NOMO-1 treated with DMSO at 0.1 percent for 48 hours (cell line): ENCODE data around the gene ARHGEF17.
A peak's percentile ranks its signal among the peaks of the same experiment; 100 is the strongest.
"Not testable (repeated sequence)": the region's sequence is repeated elsewhere in the genome, so short reads cannot be mapped to it uniquely, and the experiment has no call there.

Source experiments
- DNase-seq: peaks from one replicate; lab custom pipeline; 2025; ENCODE audit not compliant: unreplicated experiment; lab: John Stamatoyannopoulos, UW

The ARHGEF17 gene

DNA sequence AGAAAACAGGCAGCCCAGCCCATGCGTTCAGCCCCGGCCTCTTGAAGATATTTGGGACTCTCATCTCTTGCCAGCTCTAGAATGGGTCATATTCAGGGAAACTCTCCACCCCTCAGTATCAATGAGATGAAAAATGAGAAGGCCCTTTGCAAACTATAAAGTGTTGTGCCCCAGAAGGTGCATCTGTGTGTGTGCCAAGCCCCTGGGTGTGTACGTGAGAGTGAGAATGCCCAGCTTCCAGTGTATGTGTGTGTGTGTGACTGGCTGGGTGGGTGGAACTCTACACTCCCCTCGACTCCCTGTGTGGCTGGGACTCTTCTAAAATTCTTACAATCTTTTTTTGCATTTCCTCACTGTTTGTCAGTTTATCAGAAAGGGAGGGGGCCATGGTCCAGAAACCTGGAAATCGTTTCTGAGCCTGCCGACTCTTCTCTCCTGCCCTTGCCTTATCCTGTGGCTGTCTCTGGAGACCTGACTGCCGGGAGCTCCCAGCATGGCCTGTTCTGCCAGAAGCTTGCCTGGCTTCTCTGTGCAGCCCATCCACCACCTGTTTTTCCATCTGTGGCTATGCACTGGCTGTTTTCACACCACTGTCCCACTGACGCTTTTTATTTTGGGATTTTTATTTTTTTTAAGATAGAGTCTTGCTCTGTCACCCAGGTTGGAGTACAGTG, 34.7 kb upstream of the ARHGEF17 start:
- no peak for DNase-seq

DNA sequence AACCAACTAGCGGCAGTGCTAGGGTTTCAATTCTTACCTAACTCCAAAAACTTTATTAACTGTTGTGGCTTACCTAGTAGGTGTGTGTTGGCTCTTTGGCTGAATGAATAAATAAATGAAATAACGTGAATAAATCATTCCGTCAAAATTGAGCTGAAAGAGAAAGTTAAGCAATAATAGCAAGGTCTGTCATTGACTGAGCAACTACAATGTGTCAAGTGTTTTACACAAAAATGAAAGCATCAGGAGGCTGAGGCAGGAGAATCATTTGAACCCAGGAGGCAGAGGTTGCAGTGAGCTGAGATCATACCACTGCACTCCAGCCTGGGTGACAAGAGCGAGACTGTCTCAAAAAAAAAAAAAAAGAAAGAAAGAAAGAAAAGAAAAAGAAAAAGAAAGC, 33.9 kb upstream of the ARHGEF17 start:
- not testable (repeated sequence) for DNase-seq

DNA sequence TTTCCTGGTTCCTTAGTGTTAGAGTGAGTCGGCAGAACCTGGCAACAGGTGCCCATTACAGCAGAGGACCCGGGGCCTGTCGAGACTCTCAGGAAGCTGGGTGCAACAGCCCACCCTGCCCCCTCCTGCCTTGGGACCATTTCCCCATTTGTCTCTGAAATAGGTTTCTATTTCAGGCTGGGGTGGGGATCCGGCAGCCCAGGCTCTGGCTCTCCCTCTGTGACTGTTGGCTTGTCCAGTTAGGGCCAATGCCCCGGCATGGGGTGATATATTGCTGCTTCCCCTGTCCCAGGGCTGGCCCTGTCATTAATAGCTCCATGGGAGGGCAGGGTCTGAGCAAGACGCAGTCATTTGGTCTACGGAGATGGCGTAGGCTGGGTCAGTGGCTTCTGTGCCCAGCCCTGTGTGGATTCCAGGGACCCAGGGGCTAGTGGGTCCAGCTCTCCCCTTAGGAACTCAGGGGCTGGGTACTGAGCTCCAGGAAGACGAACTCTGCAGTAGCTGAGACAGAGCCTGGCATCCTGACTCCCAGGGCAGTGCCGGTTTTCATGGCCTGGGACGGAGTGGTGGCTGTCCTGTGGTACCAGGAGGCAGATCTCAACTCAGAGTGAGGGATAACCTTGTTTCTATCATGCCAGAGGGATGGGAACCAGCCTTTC, 33.2 kb upstream of the ARHGEF17 start:
- DNase-seq: peak; percentile 58

DNA sequence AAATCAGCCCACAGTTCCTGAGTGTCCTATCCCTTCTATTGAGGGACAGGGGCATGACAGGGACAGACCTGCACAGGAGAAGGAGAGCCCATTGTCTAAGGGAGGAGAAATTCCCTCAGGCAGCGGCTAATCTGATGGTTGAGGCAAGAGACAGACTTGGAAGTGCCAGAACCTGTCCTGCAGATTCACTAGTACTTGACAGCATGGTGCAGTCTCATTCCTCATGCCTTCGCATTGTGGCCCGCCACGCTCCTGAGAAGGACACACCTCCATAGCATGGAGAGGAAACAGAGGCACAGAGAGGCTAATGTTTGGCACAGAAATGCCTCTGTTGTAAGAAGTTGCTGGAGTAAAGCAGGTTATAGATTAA, 32.7 kb upstream of the ARHGEF17 start:
- no peak for DNase-seq

DNA sequence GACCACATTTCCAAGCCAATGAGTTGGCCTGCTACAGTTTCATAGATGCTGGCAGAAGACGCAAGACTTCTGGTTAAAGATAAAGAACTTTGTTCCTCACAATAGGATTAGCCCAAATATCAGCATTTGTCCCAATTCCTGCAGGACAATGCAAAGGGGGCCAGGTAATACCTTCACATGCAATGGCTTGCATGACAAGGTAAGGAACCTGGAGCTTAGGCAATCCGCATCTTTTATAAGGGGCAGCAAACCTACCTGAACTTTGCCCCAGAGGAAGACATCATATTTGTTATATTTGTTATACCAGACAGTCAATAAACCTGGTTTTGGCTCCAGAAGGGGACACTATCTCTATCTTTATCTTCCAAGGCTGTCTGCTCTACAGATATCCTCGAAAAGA, 30.6 kb upstream of the ARHGEF17 start:
- DNase-seq: no peak

DNA sequence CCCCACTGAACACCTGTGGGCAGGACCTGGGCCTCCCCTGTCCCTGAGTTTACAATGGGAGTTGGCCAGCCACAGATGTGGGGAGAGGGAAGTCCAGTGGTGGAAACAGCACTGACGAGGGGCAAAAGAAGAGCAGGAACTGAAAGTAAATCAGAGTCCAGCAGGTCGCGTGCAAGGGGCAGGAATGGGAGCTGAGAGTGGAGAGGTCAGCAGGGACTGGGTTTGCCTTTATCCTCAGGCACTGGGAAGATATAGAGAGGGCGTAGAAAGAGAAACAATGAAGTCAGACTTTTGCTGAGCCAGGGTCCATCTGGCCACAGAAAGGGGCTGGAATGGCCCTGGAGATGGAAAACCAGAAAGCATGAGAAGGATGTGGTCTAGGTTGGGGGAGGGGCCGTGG, 27.4 kb upstream of the ARHGEF17 start:
- DNase-seq: peak; percentile 40

DNA sequence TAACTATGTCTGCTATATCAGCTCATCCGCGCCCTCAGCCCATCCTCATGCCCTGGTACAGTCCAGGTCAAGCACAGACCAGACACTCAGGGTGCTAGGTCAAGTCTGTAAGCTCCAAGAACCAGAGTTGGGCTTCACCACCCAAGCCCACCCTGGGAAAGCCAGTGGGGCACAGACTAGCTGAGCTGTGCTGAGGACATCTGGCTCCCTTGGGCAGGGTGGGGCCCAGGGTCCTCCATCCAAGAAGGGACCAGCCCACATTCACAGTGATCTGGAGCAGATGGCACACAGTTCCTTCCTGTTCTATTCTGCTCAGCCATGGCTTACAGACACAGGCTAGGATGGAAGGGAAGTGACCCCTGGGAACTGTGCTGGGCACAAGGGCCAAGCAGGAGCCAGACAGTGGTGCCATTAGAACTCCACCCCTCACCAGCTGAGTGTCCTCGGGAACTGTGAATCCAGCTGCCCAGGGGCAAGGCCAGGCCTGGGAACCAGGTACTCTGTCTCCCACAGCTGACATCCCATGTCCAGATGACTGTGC, 26.8 kb upstream of the ARHGEF17 start:
- DNase-seq: no peak

DNA sequence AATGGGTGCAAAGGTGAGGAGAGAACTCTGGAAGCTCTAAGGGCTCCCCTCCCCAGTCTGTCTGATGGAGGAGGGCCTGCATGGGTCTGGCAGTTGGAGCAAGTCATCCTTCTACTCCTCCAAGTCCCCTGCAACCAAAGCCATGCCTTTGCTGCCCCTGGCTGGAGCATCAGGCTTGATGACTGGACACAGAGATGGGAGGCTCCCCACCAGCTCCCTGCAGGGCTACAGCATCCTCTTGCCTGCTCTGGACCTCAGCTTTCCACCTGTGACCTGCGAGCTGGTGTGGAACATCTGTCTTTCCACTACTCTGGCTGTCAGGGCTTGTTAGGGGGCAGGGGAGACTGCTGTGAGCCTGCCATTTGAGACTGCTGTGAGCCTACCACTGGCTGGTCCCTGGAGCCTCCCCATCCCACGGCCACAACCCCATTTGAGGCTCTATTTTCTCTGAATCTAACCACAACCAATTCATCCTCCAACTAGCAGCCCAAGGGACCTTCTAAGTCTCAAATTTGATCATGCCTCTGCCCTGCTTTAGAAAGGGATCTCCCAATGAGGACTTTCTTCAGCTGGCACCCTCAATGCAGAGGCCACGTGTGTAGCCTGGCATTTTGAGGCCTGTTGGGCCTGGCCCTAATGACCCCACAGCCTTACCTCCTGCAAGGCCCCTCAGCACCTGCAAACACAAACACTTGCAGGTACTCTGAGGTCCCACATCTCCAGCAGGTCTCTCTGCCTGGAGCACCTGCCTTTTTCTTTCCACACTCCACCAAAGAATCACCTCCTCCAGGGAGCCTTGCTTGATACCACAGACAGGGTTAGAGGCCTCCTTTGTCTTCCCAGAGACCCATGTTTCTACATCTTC, 26.0 kb upstream of the ARHGEF17 start:
- no peak for DNase-seq

DNA sequence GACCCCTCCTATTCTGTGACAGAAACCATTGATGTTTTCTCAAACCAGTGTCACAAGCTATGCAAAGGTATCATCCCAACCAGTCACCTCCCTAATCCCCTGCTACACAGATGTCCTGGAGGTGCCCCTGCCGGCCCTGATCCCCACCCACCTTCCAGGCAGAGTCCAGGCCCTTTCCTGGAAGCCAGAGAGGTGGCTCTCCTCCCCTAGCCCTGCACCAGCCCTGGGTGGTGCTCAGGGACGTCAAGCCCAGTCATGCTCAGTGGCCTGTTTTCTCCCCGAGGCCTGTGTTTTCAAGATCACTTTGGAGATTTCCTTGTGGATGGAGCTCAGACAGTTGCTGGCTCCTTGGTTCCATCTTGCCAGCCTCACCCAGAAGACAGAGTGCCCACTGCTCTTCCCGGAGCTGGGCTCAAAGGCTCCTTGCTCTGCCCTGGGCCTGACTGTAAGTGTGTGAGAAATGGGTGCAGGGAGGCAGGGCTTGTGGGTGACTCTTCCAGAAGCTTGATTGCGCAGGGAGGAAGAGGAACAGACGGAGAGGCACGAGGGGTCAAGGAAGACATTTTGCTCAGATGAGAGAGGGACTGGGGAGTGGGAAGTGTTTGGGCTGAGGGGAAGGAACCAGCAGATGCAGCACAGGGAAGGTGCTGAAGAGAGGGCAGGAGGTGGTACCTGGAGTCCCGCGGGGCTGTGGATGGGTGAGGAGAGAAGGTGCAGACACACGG, 24.6 kb upstream of the ARHGEF17 start:
- DNase-seq: no peak

DNA sequence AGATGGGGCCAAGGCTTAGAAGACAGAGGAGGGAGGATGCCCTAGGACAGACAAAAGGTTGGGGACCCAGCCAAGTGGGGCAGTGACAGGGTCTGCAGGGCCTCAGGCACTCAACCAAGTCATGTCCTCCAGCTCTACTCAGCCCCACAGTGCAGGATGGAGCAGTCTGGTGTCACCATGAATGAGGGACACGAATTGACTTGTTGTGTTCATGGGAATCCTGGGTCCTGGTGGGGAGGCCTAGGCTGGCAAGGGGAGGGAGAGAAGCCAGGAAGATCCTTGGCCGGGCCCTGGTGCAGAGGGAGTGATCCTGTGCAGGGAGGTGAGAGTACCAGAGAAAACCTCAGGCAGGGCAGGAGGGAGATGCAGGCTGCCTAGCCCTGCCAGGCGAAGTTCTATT, 24.0 kb upstream of the ARHGEF17 start:
- no peak for DNase-seq

DNA sequence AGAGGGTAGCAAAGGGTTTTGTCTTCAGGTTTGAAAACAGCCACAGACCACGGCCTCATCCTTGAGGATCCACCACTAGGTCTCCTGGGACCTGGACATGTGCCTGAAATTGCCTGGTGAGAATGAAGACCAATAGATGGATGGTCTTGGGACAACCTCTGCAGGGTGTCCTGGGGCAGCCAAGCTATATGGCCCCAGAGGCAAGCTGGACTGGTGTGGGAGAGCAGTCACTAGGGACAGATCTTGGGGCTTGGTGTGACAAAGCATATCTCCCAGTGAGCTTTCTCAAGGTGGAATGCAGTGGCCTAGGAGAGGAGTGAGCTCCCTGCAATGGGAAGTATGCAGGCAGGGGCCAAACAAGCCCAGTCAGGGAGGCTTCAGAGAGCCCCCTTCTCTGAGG, 22.4 kb upstream of the ARHGEF17 start:
- no peak for DNase-seq

DNA sequence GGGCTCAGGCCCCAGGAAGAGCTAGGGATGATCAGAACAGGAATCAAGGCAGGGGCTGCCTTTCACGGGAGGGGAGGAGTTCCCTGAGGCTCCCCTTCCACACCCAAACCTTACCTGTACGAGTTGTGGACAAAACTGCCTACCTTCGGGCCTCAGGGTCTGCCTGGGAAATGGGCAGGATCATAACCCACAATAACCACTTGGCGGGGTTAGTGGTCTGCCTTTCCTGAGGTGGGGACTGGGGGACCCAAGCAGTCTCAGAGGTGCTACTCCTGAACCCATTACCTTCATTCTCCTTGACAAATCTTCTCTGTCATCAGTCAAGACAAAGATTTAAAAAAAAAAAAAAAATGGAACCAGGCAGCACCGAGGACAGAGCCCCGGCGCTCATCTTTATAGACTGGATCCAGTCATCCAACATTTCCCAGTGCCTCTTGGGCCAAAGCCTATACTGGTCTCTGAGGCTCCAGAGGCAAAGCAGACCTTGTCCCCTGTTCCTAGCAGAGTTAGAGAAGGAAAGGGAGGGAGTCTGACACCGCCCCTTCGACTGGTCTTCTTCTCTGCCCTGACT, 21.8 kb upstream of the ARHGEF17 start:
- no peak for DNase-seq

DNA sequence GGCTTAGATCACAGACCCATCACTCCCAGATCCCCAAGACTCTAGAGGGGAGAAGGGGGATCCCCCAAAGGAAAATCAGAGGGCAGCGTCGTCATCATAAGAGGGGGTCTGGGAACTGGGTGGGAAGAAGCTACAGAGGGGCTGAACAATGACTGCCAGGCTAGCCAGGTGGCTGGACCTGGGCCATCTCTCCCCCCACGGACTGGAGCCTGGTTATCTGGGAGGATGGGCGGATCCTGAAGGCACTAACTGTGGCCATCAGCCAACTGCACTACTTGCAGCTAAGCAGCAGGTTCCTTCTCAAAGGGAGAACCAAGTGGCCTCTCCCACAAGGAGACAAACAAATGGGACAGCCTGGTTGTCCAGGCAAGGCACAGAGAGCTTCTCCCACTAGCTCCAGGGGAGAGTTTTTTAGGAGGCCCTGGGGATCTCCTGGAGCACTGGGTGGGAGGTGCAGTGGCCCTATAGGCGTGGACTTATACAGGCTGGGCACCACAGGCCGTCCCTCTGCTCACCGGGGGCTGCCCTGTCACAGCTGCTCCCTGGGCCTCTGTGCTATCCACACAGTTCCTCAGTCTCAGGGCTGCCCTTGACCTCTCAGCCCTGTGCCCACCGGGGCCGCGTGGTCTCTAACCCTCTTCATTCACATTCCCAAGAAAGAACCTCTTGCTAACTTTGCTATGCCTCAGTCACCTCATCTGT, 20.5 kb upstream of the ARHGEF17 start:
- DNase-seq: no peak

DNA sequence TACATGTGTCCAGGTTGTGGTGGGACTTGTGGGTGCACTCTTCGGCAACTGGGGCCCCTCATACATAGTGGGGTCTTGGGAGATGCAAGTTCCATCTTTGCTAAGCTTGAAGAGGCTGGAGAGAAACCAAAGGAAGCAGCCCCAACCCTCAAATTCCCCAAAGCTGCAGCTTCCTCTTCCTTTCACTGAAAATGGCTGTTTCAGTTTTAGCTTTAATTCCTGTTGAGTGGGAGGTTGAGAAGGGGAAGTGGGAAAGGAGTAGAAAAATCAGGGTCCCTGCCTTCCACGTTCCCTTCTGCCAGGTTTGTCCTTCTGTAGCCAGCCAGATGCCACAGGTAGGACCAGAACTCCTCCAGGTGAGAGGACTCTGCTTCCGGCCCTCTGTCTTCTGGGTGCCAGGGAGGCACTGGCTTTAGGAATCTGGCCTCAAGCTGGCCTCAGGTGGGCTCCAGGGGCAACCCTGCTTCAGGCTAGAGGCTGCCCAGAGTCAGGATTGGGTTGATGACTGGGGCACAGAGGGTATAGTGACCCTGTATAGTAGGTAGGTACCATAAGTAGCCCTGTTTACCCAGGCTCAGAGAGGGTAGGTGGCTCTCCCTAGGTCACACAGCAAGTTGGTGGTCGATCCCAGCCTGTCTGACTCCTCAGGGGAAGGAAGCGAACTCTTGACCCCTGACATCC, 19.7 kb upstream of the ARHGEF17 start:
- DNase-seq: peak; percentile 64

DNA sequence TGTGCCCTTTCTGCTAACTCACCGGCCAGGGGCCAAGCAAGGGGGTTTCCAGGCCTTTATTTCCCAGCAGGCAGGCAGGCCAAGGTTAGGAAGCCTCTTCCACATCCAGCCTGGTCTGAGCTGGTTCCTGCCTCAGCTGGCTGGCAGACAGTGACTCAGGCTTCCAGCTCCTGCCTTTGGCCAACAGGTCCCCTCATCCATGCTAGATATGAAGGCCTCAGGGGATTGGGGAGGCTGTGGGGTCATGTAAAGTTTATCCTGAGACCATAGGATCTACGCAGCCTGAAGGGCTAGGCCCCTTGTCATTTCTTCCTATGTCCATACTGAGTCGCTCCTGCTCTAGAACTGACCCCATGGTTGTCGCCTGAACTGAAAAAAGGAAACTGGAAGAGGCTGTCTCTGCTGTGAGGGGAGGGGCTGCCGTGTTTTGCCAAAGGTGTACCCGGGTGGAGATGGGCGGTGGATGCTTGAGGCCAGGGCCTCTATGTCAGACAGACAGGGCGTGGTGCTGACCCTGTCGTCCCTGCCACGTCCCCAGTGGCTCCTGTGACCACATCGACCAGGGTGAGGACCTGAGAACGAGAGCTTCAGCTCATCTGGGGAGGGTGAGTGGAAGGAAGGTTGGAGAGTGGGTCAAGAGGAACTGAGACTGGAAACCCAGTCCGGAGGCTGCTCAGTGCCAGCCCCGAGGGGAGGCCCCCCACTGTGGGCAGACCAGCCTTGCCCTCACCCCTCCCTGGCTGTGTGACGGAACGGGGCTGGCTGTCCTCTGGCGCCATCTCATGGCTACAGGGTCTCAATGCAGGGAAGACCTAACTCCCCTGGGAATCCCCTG, 19.0 kb upstream of the ARHGEF17 start:
- DNase-seq: peak; percentile 70

DNA sequence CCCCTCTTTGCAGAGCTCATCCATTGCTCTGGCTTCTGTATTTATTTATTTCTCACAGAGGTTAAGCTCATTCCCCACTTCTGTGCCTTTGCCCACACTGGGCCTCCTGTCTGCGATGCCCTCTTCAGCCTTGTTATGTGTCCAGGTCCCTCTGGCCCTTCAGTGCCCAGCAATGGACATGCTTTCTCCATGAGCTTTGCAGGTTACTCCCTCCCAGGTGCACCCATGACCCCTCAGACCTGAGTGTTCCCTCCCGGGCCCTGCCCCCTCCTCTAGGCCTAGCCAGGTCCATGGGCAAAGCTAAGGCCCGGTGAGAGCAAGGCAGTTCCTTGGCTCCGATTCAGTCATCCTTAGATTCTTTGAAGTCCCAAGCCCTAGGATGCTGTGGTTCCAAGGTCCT, 17.5 kb upstream of the ARHGEF17 start:
- DNase-seq: no peak

DNA sequence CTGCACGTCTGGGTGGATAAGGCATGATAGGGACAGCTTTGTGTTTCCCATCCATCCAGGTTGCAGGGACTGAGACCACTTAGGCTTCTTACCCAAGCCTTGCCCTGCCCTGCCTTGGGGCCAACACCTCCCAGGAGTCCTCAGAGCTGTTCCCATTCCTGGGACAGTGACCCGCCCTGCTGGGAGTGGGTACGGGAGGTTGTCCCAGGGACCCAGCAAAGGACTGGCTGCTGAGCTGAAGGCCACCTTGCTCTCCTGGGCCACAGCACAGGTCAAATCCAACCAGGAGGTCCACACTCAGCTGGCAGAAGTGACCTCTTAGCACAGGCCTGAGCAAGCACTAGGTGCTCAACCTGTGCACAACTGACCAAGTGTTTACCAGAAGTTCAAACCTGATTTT, 16.9 kb upstream of the ARHGEF17 start:
- DNase-seq: no peak

DNA sequence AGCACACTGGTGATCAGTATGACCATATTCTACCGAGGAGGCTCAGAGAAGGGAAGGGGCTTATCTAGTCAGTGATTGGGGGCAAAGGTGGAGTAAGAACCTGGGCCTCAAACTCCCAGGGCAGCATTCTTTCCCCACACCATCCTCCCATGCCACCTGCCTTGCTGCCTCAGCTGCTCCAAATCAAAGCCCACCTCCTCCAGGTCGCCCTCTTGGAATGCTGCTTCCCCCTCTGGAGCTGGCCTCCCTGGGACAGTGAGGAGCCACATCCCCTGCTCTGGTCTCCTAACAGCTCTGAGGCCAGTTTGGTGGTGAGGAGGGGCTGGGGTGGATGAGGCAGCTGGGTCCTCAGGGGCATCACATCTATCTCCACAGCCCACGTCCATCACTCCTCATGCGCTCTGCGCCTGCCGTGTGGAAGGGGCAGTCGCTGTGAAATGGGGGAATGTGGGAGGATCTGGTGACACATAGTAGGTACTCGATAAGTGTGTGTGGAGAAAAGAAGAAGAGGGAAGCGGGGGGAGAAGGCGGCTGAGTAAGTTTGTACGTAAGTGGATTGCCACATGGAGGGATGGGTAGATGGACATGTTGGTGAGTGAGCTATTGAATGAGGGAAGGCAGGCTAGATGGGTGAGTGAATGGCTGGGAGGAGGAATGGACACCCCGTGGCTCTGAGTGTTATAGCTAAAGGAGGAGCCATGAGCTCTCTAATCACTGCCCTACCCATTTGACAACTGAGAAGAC, 16.1 kb upstream of the ARHGEF17 start:
- DNase-seq: no peak
